A549 (cell line): ENCODE data around the gene GNAL. TPM values are rescaled to one million over a fixed set of nuclear protein-coding genes. Genes with fewer than 3 reads are reported as not detected.

Experiments
- ATAC-seq, 2 experiments: fragments of 200-7000 bp in 1 of 2; fragments of >200 bp in 1 of 2; cut with Nextera tagmentation in 1 of 2; cut with Tn5 transposase in 1 of 2; 3 replicates each; pipeline versions ENCODE4 v1.8.0 to v1.9.1; 2018 to 2020; ENCODE audit warnings: mild to moderate bottlenecking in 1 of 2, moderate library complexity in 1 of 2
- CTCF ChIA-PET: fragments of 300-600 bp; sonication (Branson Sonifier 250); formaldehyde crosslinking; extraction: SDS; loops from one replicate; lab custom pipeline; 2021; ENCODE audit warnings: antibody characterized with exemption, inconsistent platforms; lab: Yijun Ruan, JAX
- POLR2A ChIA-PET: fragments of 350-600 bp; formaldehyde crosslinking; extraction: SDS; loops from one replicate; lab custom pipeline; 2021; ENCODE audit warnings: antibody characterized with exemption, inconsistent platforms; lab: Yijun Ruan, JAX
- DNase-seq, 2 experiments: peaks; one replicate each; pipeline versions ENCODE4 v3.0.0 to v3.0.0-alpha.2; 2011 to 2016; ENCODE audit warnings: low read depth in 1 of 2, low spot score in 1 of 2
- FAIRE-seq: peaks from 2 replicates; lab custom pipeline; 2011; peaks lifted over from hg19 to GRCh38; lab: Jason Lieb, UNC
- H3K27ac ChIP-seq, 2 experiments: fragments of >200 bp; sonication (Bioruptor Twin); formaldehyde crosslinking; 3 replicates each; pipeline ENCODE4 v1.5.1; 2016 to 2017
- H3K4me1 ChIP-seq: fragments of >200 bp; sonication (Bioruptor Twin); formaldehyde crosslinking; 3 replicates; pipeline ENCODE4 v1.6.1; 2016
- H3K4me2 ChIP-seq: fragments of >200 bp; sonication (Bioruptor Twin); formaldehyde crosslinking; 3 replicates; pipeline ENCODE4 v1.6.1; 2016
- H3K4me3 ChIP-seq: fragments of >200 bp; sonication (Bioruptor Twin); formaldehyde crosslinking; 3 replicates; pipeline ENCODE4 v1.5.1; 2016
- H3K9me3 ChIP-seq: fragments of >200 bp; sonication (Bioruptor Twin); formaldehyde crosslinking; 3 replicates; pipeline ENCODE4 v1.6.1; 2016
- CBX2 ChIP-seq: fragments of 200-600 bp; sonication (generic); IDR thresholded peaks from 2 replicates; pipeline ENCODE4 v1.6.1; 2016; ENCODE audit warnings: low read depth, mild to moderate bottlenecking, borderline replicate concordance
- CBX8 ChIP-seq: fragments of 200-600 bp; sonication (generic); IDR thresholded peaks from 2 replicates; pipeline ENCODE4 v1.6.1; 2016
- CEBPB ChIP-seq, 2 experiments: fragments of >200 bp in 1 of 2; sonication (Bioruptor Twin) in 1 of 2; formaldehyde crosslinking in 1 of 2; IDR thresholded peaks; 2 replicates each; pipeline ENCODE4 v1.6.1; 2012 to 2016
- CTCF ChIP-seq: fragments of >200 bp; sonication (Bioruptor Twin); formaldehyde crosslinking; IDR thresholded peaks from 3 replicates; pipeline ENCODE4 v1.5.1; 2016
- E2F6 ChIP-seq: IDR thresholded peaks from 2 replicates; pipeline ENCODE4 v1.6.1; 2012; ENCODE audit warnings: low read depth, borderline replicate concordance
- EHF ChIP-seq: fragments of 250-450 bp; sonication (Bioruptor Pico); IDR thresholded peaks from 2 replicates; pipeline ENCODE4 v1.5.0; 2020; ENCODE audit warnings: mild to moderate bottlenecking
- FOSB ChIP-seq: fragments of 250-450 bp; sonication (Bioruptor Pico); IDR thresholded peaks from 2 replicates; pipeline ENCODE4 v1.5.0; 2020; ENCODE audit warnings: mild to moderate bottlenecking, moderate library complexity
- HEYL ChIP-seq: fragments of 250-450 bp; sonication (Bioruptor Pico); IDR thresholded peaks from 2 replicates; pipeline ENCODE4 v1.8.0; 2021; ENCODE audit warnings: mild to moderate bottlenecking, moderate library complexity
- HOXB13 ChIP-seq: fragments of 250-450 bp; sonication (Bioruptor Pico); IDR thresholded peaks from 2 replicates; pipeline ENCODE4 v1.5.0; 2020; ENCODE audit warnings: low read depth, mild to moderate bottlenecking, moderate library complexity
- JUN ChIP-seq, 2 experiments: fragments of >200 bp; sonication (Bioruptor Twin); formaldehyde crosslinking; IDR thresholded peaks; 2 replicates in 1 of 2; 3 replicates in 1 of 2; pipeline ENCODE4 v1.6.1; 2016 to 2017
- KDM5A ChIP-seq: fragments of 200-600 bp; sonication (generic); IDR thresholded peaks from 2 replicates; pipeline ENCODE4 v1.6.1; 2016; ENCODE audit warnings: antibody characterized with exemption, mild to moderate bottlenecking
- MAX ChIP-seq: IDR thresholded peaks from 2 replicates; pipeline ENCODE4 v1.6.1; 2012
- MAZ ChIP-seq: fragments of 150-350 bp; IDR thresholded peaks from 2 replicates; pipeline ENCODE4 v1.6.1; 2014; ENCODE audit warnings: antibody characterized with exemption, low read depth, low read length, borderline replicate concordance
- MYC ChIP-seq: IDR thresholded peaks from 2 replicates; pipeline ENCODE4 v1.6.1; 2012; ENCODE audit warnings: mild to moderate bottlenecking, inconsistent platforms, low read length, improper control_type of control experiment, borderline replicate concordance
- NPAS2 ChIP-seq: fragments of 250-450 bp; sonication (Bioruptor Pico); IDR thresholded peaks from 2 replicates; pipeline ENCODE4 v1.8.0; 2022; ENCODE audit warnings: mild to moderate bottlenecking, moderate library complexity, borderline replicate concordance
- NR3C1 ChIP-seq: fragments of >200 bp; sonication (Bioruptor Twin); formaldehyde crosslinking; IDR thresholded peaks from 3 replicates; pipeline ENCODE4 v1.6.1; 2017
- POLR2A ChIP-seq: IDR thresholded peaks from 2 replicates; pipeline ENCODE4 v1.6.1; 2012; ENCODE audit warnings: mild to moderate bottlenecking, low read length
- RAD21 ChIP-seq, 2 experiments: fragments of >200 bp in 1 of 2; sonication (Bioruptor Twin) in 1 of 2; formaldehyde crosslinking in 1 of 2; IDR thresholded peaks in 1 of 2; conservative IDR thresholded peaks in 1 of 2; 2 replicates in 1 of 2; 3 replicates in 1 of 2; pipeline ENCODE4 v1.6.1; 2012 to 2018; ENCODE audit warnings: inconsistent platforms in 1 of 2
- RFX5 ChIP-seq: fragments of 450-650 bp; IDR thresholded peaks from 2 replicates; pipeline ENCODE4 v1.7.1; 2014; ENCODE audit warnings: antibody characterized with exemption, mild to moderate bottlenecking, moderate library complexity
- SMC3 ChIP-seq: fragments of >200 bp; sonication (Bioruptor Twin); formaldehyde crosslinking; IDR thresholded peaks from 3 replicates; pipeline ENCODE4 v1.6.1; 2018; ENCODE audit warnings: inconsistent platforms
- SREBF2 ChIP-seq: fragments of 450-650 bp; IDR thresholded peaks from 2 replicates; pipeline ENCODE4 v1.6.1; 2014; ENCODE audit warnings: mild to moderate bottlenecking, moderate library complexity
- ZC3H11A ChIP-seq: fragments of 450-650 bp; IDR thresholded peaks from 2 replicates; pipeline ENCODE4 v1.6.1; 2014; ENCODE audit warnings: antibody characterized with exemption, mild to moderate bottlenecking
- ZFP36 ChIP-seq: fragments of 450-650 bp; IDR thresholded peaks from 2 replicates; pipeline ENCODE4 v1.6.1; 2014; ENCODE audit warnings: borderline replicate concordance; ENCODE audit not compliant: partially characterized antibody
- ZNF302 ChIP-seq: fragments of 250-450 bp; sonication (Bioruptor Pico); IDR thresholded peaks from 2 replicates; pipeline ENCODE4 v1.9.0; 2021; ENCODE audit warnings: inconsistent platforms, mild to moderate bottlenecking, moderate library complexity
- WGBS: methylation state at CpG from one replicate; pipeline ENCODE4 v1.1.6; 2017; ENCODE audit errors: missing lambda C conversion rate; 5-methylcytosine and 5-hydroxymethylcytosine counted together
- polyA plus RNA-seq, 4 experiments: library from polyadenylated mRNA; depleted of rRNA in 3 of 4; stranded (reverse); fragments of >200 nt; fragmentation: RNase III in 1 of 4; extraction: RNeasy Plus Mini Kit Qiagen cat#74134 plus additional on column Dnase treatment in 1 of 4; gene quantifications; 2 replicates in 3 of 4; 3 replicates in 1 of 4; pipeline ENCODE4 v1.2.3, GENCODE V29; 2011 to 2017

The GNAL gene
- polyA plus RNA-seq, 2 of the 4 experiments (the other 2 are of a cell fraction), result 5.1 to 12.9 TPM

GRCh38 chr18:11752116-11752911, 63.2 kb downstream of the GNAL start:
- Histone ChIP-seq H3K4me1 (peaks cover 5% of the 10 kb centered on the region; the same call in 1 of the 3 replicates), H3K4me3 (peak overlapping the region; percentile 52), H3K9me3 (no peaks in the 10 kb centered on the region), H3K27ac (peak overlapping the region; percentile 69 to 86; a peak in 5 of 6 replicates), H3K4me2 (peak overlapping the region; percentile 98)
- ChIA-PET POLR2A (no interaction called here), CTCF (interaction anchor here (0.5 to 1.4 kb wide), 2 partner anchors 9 to 903 kb away, joined by 3 to 5 read pairs; no protein-coding TSS in a partner anchor)
- TF ChIP-seq RAD21 (conservative IDR thresholded peaks at IDR 0.05 in 1 of 2, IDR thresholded peaks at IDR 0.05 in 1 of 2) (no peak), CTCF (no peak), FOSB (CRISPR knock-in tag) (no peak), MAX (peak; percentile 44; the same call in 1 of the 2 replicates), KDM5A (no peak), ZFP36 (no peak), E2F6 (peak; percentile 67)
- peak; percentile 37 to 60 for DNase-seq
- ATAC-seq, result peak; percentile 80 to 87
- no peak for FAIRE-seq
- 23% methylated on average over 34 of the region's 64 CpGs for WGBS

GRCh38 chr18:11754979-11755378, 65.9 kb downstream of the GNAL start:
- no peak for TF ChIP-seq HOXB13
- no peak for TF ChIP-seq NR3C1
- TF ChIP-seq NPAS2 (CRISPR knock-in tag), result no peak
- no peak for TF ChIP-seq HEYL
- TF ChIP-seq FOSB (CRISPR knock-in tag), result no peak
- no peak for TF ChIP-seq ZC3H11A
- TF ChIP-seq SMC3, result no peak
- TF ChIP-seq MAZ, result no peak
- no peak for TF ChIP-seq CBX2
- TF ChIP-seq JUN (IDR thresholded peaks at IDR 0.05), result no peak
- no peak for TF ChIP-seq SREBF2
- TF ChIP-seq EHF, result no peak
- TF ChIP-seq RFX5, result no peak
- no peak for TF ChIP-seq E2F6
- TF ChIP-seq CBX8, result no peak
- no peak for TF ChIP-seq MYC
- no peak for TF ChIP-seq POLR2A
- TF ChIP-seq CEBPB (IDR thresholded peaks at IDR 0.05), result no peak
- no peak for TF ChIP-seq ZNF302
- TF ChIP-seq, all 56 proteins: peak for 0
- Histone ChIP-seq H3K9me3 (no peaks in the 10 kb centered on the region), H3K4me1 (peaks cover 5% of the 10 kb centered on the region; the same call in 1 of the 3 replicates), H3K4me3 (no peak overlapping the region), H3K4me2 (no peak overlapping the region), H3K27ac (no peak overlapping the region)
- no peak for ATAC-seq
- ChIA-PET CTCF (interaction anchor here (1.1 to 1.7 kb wide), 3 partner anchors 13 to 22 kb away, joined by 3 to 5 read pairs (median 4); no protein-coding TSS in a partner anchor), POLR2A (no interaction called here)
- 81% methylated on average over 8 of the region's 8 CpGs for WGBS
- no peak for FAIRE-seq
- DNase-seq, result no peak
